Activated naive CD4-positive, alpha-beta T cell treated with anti-CD3 and anti-CD28 coated beads for 36 hours (primary cell): ENCODE data around the gene SV2B. TPM values are rescaled to one million over a fixed set of nuclear protein-coding genes. Genes with fewer than 3 reads are reported as not detected.

Source experiments
- CTCF ChIA-PET: fragments of 350-600 bp; sonication (Branson Sonifier 250); formaldehyde crosslinking; loops from one replicate; lab custom pipeline; 2021; ENCODE audit warnings: antibody characterized with exemption; lab: Charles Lee
- DNase-seq: peaks from one replicate; pipeline ENCODE4 v3.0.0-alpha.2; 2020
- H3K27ac Mint-ChIP-seq: one replicate; pipeline ENCODE4 v1.8.0; 2021; ENCODE audit warnings: mild to moderate bottlenecking, mixed read lengths
- H3K27me3 Mint-ChIP-seq: one replicate; pipeline ENCODE4 v1.8.0; 2021; ENCODE audit warnings: low read depth, mixed read lengths
- H3K36me3 Mint-ChIP-seq: one replicate; pipeline ENCODE4 v1.8.0; 2021; ENCODE audit warnings: low read depth, mixed read lengths
- H3K4me1 Mint-ChIP-seq: one replicate; pipeline ENCODE4 v1.8.0; 2021; ENCODE audit warnings: low read depth, mixed read lengths
- H3K4me3 Mint-ChIP-seq: one replicate; pipeline ENCODE4 v1.8.0; 2021; ENCODE audit warnings: mild to moderate bottlenecking, moderate library complexity, mixed read lengths
- H3K9me3 Mint-ChIP-seq: one replicate; pipeline ENCODE4 v1.8.0; 2021; ENCODE audit warnings: mixed read lengths
- intact Hi-C: fragments of 100-400 bp; cut with micrococcal nuclease; formaldehyde crosslinking; loops from one replicate; pipeline ENCODE4 v1.15.1; 2023
- total RNA-seq, 2 experiments: library from RNA; stranded (reverse); gene quantifications; one replicate each; pipeline ENCODE4 v1.2.3, GENCODE V29; 2021

SV2B gene, protein sequence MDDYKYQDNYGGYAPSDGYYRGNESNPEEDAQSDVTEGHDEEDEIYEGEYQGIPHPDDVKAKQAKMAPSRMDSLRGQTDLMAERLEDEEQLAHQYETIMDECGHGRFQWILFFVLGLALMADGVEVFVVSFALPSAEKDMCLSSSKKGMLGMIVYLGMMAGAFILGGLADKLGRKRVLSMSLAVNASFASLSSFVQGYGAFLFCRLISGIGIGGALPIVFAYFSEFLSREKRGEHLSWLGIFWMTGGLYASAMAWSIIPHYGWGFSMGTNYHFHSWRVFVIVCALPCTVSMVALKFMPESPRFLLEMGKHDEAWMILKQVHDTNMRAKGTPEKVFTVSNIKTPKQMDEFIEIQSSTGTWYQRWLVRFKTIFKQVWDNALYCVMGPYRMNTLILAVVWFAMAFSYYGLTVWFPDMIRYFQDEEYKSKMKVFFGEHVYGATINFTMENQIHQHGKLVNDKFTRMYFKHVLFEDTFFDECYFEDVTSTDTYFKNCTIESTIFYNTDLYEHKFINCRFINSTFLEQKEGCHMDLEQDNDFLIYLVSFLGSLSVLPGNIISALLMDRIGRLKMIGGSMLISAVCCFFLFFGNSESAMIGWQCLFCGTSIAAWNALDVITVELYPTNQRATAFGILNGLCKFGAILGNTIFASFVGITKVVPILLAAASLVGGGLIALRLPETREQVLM
- under 1 TPM; 0.07 TPM for total RNA-seq

DNA sequence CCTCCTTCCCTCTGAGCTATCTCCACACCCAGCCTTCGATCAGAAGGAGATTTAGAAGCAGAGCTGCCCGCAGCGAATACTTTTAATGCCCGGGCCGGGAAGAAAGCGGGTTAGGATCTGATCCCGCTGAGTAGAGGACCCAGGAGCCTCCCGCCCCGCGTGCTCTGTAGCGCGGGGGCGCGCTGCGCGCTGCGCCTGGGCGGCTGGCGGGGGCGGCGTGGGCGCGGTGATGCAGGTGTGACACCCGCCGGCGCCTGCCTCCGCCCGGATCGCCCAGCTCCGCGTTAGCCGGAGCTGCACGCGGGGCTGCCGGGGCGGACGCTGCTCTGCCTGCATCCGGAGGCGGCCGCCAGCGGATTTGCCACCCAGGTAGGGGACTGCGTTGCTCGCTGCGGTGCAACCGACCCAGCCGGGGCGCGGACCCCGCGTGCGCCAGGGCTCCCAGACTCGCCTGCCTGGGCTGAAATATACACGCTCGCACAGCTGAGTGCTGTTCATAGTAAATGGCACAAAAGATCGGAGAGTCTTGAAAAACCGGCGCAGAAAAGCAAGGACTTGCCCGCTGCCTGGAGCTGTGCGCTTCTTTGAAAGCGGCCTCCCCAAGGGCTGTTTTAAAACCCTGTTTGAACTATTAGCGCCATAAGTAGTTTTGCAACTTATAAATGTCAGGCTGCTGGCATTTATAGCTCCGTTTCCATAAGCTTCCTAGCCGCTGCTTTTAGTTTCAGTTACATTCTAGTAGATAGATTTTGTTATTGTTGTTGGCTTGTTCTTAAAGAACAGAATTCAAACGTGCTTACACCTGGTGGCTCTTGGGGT is at the start of gene SV2B:
Gene SV2B, plus strand, starts transcription at position 263 of the 819 bp plus-strand sequence. CDS start 126,007 bp downstream, outside the sequence.
- CTCF ChIA-PET: interaction anchor here (1.0 to 1.9 kb wide), 6 partner anchors 9 to 172 kb away, joined by 3 to 7 read pairs (median 6); no protein-coding TSS in a partner anchor
- no peaks in the 10 kb centered on the region for H3K36me3 Mint-ChIP-seq
- peaks cover 65% of the 10 kb centered on the region for H3K27me3 Mint-ChIP-seq
- peak; percentile 65 for DNase-seq
- H3K9me3 Mint-ChIP-seq: no peaks in the 10 kb centered on the region
- peak within 1 kb of the TSS; percentile 73 for H3K4me3 Mint-ChIP-seq
- peaks cover 14% of the 10 kb centered on the region for H3K4me1 Mint-ChIP-seq
- intact Hi-C loops: loop anchor here (1.0 kb wide), 1 partner anchor 29 kb away; no protein-coding TSS in a partner anchor
- H3K27ac Mint-ChIP-seq: no peak within 1 kb of the TSS

DNA sequence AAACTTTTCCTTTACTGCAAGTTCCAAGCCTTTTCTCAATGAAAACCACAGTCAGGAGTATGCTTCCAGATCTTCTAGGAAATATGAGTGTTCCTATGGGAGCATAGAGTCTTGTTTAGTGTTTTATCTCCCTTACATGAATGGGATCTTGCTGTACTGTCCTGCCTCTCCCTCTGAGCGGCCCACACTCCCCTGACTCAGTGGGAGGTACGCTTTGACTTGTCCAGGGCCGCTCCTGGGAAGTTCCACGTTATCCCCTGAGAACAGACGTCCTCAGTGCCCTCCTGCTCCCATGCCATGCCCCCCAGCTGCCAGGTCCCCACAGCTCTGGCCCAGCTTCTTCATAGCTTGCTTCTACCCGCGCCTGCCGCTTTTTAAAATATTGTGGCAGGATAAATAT is 48.8 kb upstream of the SV2B start:
- Mint-ChIP-seq H3K9me3 (no peaks in the 10 kb centered on the region), H3K27ac (no peak overlapping the region), H3K4me1 (peaks cover 19% of the 10 kb centered on the region), H3K27me3 (peaks cover 8% of the 10 kb centered on the region), H3K4me3 (no peak overlapping the region), H3K36me3 (no peaks in the 10 kb centered on the region)
- CTCF ChIA-PET: interaction anchor here (3.7 kb wide), 1 partner anchor 221 kb away, joined by 20 read pairs; no protein-coding TSS in a partner anchor
- intact Hi-C loops: loop anchor here (10.0 kb wide), 1 partner anchor 1024 kb away; no protein-coding TSS in a partner anchor
- DNase-seq: no peak

DNA sequence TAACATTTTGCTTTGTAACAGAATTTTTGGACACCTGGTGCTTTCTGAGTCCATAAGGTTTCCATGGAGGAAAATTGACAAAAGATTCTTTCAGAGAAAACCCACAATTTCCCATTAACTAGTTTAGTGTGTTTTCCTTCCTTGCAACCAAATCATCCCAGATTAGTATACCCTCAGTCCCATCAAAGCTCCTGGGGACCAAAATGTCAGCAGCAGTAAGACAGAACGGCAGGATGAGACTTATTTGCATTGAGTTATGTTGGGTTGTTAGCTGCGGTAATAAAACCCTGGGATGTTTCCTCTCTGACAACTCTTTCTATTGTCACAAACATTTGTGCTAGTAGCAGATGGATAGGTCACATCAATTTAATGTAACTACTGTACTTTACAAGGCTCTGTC is 45.2 kb upstream of the SV2B start:
- intact Hi-C loops: loop anchor here (10.0 kb wide), 1 partner anchor 1020 kb away; no protein-coding TSS in a partner anchor
- no peaks in the 10 kb centered on the region for H3K9me3 Mint-ChIP-seq
- no peak overlapping the region for H3K4me3 Mint-ChIP-seq
- peaks cover under 1% of the 10 kb centered on the region for H3K4me1 Mint-ChIP-seq
- H3K27ac Mint-ChIP-seq: no peak overlapping the region
- DNase-seq: no peak
- H3K36me3 Mint-ChIP-seq: no peaks in the 10 kb centered on the region
- CTCF ChIA-PET: interaction anchor here (0.9 to 2.8 kb wide), 7 partner anchors 9 to 219 kb away, joined by 3 to 29 read pairs (median 13); no protein-coding TSS in a partner anchor
- peaks cover 28% of the 10 kb centered on the region for H3K27me3 Mint-ChIP-seq

DNA sequence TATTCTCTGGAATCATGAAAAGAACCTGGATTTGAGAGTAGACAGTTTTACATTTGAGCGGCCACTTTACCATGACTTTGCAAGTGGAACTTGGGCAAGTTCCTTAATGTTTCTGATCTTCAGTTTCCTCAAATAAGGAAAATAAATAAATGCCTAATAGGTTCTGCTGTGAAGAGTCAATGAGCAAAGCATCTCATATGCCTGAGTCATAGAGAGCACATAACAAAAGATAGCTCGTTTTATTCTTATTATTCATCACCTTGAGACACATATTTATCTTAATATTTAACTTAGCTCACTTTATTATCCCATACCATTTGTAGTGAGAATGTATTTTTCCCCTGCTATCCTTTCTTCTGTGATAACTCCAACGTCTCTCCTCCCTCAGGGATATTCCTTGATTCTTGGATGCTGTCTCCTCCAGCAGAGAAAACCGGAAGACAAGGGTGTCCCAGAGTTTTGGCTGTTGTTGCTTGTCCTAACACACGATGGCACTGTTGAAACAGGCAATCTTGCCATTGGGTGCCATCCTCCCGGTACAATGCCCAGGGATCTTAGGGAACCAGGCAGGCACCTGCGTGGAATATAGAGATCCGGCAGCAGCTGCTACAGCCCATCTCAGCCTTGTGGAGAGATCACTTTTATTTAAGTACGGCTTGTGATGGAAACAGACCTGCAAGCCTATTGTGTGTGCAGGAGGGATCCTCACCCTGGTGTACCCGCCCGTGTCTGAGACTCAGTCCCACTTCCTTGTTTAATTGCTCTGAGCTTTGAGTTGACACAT is 44.3 kb upstream of the SV2B start:
- H3K4me3 Mint-ChIP-seq: no peak overlapping the region
- DNase-seq: peak; percentile 62
- no peak overlapping the region for H3K27ac Mint-ChIP-seq
- peaks cover 31% of the 10 kb centered on the region for H3K27me3 Mint-ChIP-seq
- H3K4me1 Mint-ChIP-seq: no peaks in the 10 kb centered on the region
- no peaks in the 10 kb centered on the region for H3K36me3 Mint-ChIP-seq
- intact Hi-C loops: loop anchor here (1.0 to 10.0 kb wide), 4 partner anchors 169 to 1019 kb away; no protein-coding TSS in a partner anchor
- H3K9me3 Mint-ChIP-seq: no peaks in the 10 kb centered on the region
- CTCF ChIA-PET: interaction anchor here (0.6 to 4.1 kb wide), 33 partner anchors 9 to 1022 kb away, joined by 3 to 78 read pairs (median 4); partner anchors contain the start of gene SV2B

DNA sequence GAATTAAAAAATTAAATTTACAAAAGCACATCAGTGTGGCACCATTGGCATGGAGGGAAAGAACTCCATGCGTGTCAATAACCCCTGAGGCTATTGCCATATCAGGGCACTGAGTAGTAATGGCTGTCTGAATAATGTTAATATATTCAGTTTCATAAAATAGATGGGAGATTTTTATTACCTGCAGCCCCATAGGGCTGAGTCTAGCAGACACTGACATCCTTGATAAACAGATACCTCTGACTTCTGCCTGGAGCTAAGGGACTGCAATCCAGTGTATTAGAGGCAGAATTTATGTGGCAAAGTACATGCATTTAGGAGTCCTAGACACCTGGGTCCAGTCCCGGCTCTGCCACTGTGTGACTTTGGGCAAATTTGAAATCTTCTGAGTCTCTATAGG is 38.8 kb upstream of the SV2B start:
- Mint-ChIP-seq H3K27me3 (peaks cover 24% of the 10 kb centered on the region), H3K9me3 (peaks cover 7% of the 10 kb centered on the region), H3K27ac (no peak overlapping the region), H3K4me3 (no peak overlapping the region), H3K36me3 (no peaks in the 10 kb centered on the region), H3K4me1 (no peaks in the 10 kb centered on the region)
- DNase-seq: no peak
- CTCF ChIA-PET: no interaction called here
- intact Hi-C loops: no loop called here

DNA sequence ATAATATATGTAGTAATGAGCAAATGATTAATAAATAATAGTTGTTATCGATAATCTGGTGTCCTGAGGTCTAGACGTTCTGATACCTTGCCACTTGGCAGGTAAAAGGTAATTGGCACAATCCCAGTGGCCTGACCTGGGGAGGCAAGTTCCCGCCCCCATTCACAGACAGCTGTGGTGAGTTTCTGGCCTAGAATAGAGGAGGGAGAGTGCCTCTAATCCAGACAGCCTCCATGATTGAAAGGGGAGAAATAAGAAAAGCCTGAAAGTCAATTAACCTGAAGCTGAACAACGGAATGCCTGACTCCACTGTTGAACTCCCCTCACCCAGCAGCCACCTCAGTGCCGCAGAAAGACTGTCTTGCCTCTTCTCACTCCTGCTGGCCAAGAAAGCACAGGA is 38.1 kb upstream of the SV2B start:
- Mint-ChIP-seq H3K27me3 (peaks cover 16% of the 10 kb centered on the region), H3K4me3 (no peak overlapping the region), H3K27ac (no peak overlapping the region), H3K4me1 (no peaks in the 10 kb centered on the region), H3K36me3 (no peaks in the 10 kb centered on the region), H3K9me3 (peaks cover 7% of the 10 kb centered on the region)
- intact Hi-C loops: no loop called here
- CTCF ChIA-PET: no interaction called here
- DNase-seq: no peak

DNA sequence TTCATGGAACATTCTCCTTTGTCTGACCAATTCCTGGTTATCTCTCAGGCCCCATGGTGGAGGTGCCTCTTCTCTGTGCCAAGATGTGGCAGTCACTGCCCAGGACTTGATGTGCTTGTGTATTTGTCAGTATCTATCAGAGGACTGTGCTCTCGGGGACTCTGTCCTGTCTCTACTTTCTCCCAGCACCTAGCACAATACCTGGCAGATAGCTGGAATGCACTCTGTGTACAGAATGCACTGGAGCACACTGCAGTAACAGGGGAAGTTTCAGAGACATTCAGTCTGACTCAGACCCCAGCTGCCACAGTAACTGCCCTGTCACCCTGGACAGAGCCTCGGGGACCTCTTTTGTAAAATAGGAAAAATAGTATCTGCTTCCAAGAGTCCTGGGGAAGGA is 34.6 kb upstream of the SV2B start:
- DNase-seq: no peak
- CTCF ChIA-PET: no interaction called here
- Mint-ChIP-seq H3K36me3 (no peaks in the 10 kb centered on the region), H3K4me3 (no peak overlapping the region), H3K9me3 (peaks cover 7% of the 10 kb centered on the region), H3K27me3 (no peaks in the 10 kb centered on the region), H3K4me1 (no peaks in the 10 kb centered on the region), H3K27ac (no peak overlapping the region)
- intact Hi-C loops: no loop called here

DNA sequence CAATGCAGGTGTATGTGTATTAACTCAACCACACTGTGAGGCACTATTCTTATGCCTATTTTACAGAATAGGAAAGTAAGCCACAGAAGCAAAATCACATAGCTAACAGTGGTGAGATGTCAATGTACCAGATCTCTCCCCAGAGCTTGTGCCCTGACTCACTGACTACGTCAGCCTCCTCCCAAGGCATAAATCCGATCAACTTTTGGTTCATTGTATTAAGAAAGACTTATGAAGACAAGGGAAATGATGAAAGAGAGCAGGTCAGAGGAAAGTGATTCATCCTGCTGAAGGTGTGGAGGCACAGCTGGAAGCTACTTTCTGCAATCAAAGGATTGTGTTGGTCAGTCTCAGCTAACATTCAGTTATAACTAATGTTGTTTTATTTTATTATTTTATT is 33.0 kb upstream of the SV2B start:
- no peak overlapping the region for H3K4me3 Mint-ChIP-seq
- CTCF ChIA-PET: interaction anchor here (1.3 to 1.6 kb wide), 2 partner anchors 9 to 205 kb away, joined by 4 read pairs; no protein-coding TSS in a partner anchor
- H3K9me3 Mint-ChIP-seq: peaks cover 7% of the 10 kb centered on the region
- peaks cover 3% of the 10 kb centered on the region for H3K27me3 Mint-ChIP-seq
- H3K4me1 Mint-ChIP-seq: no peaks in the 10 kb centered on the region
- no peak for DNase-seq
- H3K27ac Mint-ChIP-seq: no peak overlapping the region
- intact Hi-C loops: no loop called here
- no peaks in the 10 kb centered on the region for H3K36me3 Mint-ChIP-seq

DNA sequence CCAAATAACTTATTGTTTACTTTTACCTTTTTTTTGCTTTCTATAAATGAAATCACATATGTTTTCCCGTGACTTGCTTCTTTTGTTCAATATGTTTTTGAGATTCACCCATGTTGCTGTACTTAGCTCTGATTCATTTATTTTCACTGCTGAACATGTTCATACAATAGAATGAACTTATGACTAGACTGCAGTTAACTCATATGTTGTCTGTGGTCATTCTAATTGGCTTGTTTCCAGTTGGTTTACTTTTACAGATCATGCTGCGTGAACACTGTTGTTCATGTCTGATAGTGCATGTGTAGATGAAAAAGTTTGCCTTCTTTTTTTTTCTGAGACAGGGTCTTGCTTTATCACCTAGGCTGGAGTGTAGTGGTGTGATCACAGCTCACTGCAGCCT is 31.6 kb upstream of the SV2B start:
- no peak for DNase-seq
- intact Hi-C loops: no loop called here
- CTCF ChIA-PET: interaction anchor here (0.6 to 1.6 kb wide), 3 partner anchors 11 to 204 kb away, joined by 3 to 4 read pairs (median 4); no protein-coding TSS in a partner anchor

DNA sequence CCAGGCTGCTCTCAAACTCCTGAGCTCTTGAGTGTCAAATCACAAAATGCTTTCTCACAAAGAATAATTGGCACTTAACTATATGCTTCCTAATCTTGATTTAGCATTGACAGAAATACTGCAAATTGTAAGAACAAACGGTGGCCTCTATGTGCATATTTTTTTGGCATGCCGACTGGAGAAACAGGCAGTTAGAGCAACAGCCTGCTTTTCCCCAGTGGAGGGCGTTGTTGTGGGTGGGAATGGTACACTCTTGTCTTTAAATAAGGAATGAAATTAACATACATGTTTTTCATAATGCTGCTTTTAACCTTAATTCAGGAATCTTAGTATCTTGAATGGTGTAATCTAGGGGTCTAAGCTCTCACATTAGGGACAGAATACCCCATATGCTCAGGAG is 31.1 kb upstream of the SV2B start:
- Mint-ChIP-seq H3K27me3 (peaks cover 6% of the 10 kb centered on the region), H3K27ac (no peak overlapping the region), H3K9me3 (peaks cover 7% of the 10 kb centered on the region), H3K36me3 (no peaks in the 10 kb centered on the region), H3K4me3 (no peak overlapping the region), H3K4me1 (no peaks in the 10 kb centered on the region)
- CTCF ChIA-PET: no interaction called here
- intact Hi-C loops: no loop called here
- no peak for DNase-seq

More for the DNA sequence above, 31.6 kb upstream of the SV2B start:
- Mint-ChIP-seq H3K4me3 (no peak overlapping the region), H3K27me3 (peaks cover 6% of the 10 kb centered on the region), H3K36me3 (no peaks in the 10 kb centered on the region), H3K27ac (no peak overlapping the region), H3K4me1 (no peaks in the 10 kb centered on the region), H3K9me3 (peaks cover 7% of the 10 kb centered on the region)

DNA sequence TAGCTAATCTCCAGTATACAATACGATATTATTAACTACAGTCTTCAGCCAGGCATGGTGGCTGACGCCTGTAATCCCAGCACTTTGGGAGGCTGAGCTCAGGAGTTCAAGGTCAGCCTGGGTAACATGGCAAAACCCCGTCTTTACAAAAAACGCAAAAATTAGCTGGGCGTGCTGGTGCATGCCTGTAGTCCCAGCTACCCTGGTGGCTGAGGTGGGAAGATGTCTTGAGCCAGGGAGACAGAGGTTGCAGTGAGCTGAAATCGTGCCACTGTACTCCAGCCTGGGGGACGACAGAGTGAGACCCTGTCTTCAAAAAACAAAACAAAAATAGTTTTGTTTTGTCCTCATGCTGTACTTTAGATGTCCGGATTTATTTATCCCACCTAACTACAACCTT is 29.2 kb upstream of the SV2B start:
- Mint-ChIP-seq H3K27me3 (peaks cover 6% of the 10 kb centered on the region), H3K27ac (no peak overlapping the region), H3K4me1 (no peaks in the 10 kb centered on the region), H3K4me3 (no peak overlapping the region), H3K9me3 (no peaks in the 10 kb centered on the region), H3K36me3 (no peaks in the 10 kb centered on the region)
- intact Hi-C loops: loop anchor here (5.0 kb wide), 1 partner anchor 71 kb away; no protein-coding TSS in a partner anchor
- CTCF ChIA-PET: no interaction called here
- no peak for DNase-seq
